ENCODE results near the gene KCNK5.

KCNK5 gene

DNA sequence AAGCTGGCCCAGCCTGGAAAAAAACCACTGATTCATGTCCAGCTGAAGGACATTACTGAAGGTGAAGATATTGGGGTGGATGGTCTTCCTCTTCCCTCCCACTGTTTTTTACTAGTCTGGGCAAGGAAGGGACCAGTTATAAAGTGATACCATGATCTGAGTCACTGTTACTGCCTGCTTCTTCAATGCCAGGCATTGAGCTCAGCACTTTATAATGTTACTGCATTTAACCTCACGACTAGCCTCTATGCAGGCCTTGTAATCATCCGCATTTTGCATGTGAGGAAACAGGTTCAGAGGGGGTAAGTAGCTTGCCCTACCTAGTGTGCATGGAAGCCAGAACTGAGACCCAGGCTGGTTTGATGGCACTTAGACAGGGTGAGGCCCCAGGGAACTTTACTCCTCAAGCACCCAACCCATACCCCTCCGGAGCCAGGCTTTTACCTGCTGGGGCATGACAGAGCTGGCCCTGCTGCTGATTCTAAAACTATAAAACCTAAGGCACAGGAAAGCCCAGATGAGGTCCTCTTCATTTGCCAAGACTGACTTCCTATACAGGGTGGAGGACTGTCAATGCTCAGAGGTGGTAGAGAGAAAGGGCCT, 11.0 kb upstream of the KCNK5 start:
- DNase-seq (ENCODE audit: low read depth in 2 of 2): no peak

DNA sequence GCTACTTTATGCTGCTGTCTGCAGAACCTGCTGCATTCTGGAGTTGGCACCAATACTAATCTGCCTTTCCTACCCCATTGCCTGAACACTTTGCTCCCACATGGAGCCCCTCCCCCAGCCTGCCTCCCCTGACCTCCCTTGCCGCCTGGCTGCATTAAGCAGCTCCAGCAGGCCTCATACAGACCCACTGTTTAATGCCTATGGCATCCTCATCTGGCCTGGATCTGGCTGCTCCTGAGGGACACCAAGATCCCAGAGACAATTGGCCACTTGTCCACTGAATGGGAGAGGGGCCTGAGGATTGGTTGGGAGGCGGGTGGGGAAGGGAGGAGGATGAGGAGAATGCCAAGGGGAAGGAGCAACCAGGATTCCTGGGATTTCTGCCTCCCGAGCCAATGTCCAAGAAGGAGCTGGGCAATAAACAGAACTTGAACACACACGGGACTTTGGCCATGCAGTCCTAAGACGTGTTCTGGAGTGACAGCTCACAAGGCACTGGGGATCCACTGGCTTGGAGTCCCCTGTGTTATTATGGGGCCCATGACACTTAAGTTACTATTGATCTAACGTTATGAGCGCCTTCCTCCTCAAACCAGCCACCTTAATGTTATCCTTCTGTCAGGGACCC, 10.4 kb upstream of the KCNK5 start:
- no peak for DNase-seq (ENCODE audit: low read depth in 2 of 2)

DNA sequence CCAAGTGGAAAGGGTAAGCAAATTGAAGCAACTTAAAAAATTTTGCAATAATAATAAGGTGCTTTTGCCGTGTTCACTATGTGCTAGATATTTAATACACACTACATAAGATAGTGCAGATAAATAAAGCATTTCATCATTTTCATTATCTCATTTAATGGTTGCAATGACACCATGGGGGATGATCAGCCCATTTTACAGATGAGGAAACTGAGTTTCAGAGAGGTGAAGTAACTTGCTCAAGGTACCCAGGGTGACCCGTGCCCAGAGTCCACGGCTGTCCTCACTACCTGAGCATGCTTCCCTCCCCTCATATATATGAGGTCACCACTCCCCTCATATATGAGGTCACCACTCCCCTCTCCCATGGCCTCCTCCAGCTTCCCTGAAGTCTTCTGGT, 7.5 kb upstream of the KCNK5 start:
- DNase-seq (ENCODE audit: low read depth in 2 of 2): no peak

DNA sequence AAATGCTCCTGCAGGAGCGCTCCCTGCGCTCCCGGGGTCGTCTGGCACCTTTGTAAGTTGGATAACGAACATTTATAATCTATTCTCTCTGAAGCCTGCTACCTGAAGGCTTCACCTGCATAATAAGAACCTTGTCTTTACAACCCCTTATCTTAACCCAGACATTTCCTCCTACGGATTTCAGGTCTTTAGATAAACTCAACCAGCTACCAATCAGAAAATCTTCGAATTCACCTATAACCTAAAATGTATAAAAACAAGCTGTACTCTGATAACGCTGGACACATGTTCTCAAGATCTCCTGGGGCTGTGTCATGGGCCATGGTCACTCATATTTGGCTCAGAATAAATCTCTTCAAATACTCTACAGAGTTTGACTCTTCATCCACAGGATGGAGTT, 4.1 kb upstream of the KCNK5 start:
- DNase-seq (ENCODE audit: low read depth in 2 of 2): no peak

DNA sequence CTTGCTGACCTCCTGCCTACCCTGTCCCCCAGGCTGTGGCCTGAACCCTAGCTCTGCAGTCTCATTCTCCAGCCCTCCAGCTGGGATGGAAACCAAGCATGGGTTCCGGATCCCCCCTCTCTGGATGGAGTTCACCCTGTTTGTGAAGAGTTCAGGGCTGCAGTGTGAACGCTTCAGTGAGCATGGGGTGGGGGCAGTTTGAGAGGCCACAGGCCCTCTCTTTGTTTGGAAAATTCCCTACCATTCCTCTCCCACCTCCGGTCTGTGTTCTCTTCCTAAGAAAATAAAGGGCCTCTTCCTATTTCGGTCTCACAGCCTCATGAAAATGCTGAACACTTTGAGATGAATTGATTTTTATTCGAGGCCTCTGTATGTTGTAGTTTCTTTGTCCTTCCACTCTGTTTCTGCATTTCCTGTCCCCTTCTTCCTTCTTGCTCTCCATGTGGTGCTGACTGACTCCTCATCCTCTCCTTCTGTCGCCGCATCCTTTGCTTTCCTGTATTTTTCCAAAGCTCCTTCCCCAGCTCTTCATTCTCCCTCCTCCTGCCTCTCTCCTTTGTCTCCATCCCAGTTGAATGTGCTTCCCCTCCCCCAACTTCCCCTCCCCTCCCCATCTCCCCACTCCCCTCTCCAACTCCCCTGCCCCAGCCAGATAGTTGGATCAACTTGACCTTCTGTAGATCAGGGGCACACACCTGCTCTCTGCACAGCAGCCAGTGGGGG, 2.4 kb upstream of the KCNK5 start:
- DNase-seq (ENCODE audit: low read depth in 2 of 2): no peak

DNA sequence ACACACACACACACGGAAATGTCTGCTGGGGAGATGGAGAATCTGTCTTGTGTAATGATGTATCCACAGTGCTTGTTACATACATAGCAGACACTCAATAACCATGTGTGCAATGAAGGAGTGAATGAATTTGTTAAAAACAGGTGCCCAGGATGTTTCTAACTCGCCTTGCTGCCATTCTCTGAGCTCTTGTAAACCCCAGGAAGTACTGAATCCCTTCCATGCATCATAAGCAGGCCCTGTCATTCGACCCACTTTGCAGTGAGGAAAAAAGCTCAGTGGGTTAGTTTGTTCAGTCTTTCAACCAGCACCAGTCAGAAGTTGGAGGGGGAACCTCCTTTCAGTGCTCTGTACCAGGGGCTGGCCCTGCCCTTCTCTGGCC, 1.4 kb upstream of the KCNK5 start:
- DNase-seq (ENCODE audit: low read depth in 2 of 2): no peak

DNA sequence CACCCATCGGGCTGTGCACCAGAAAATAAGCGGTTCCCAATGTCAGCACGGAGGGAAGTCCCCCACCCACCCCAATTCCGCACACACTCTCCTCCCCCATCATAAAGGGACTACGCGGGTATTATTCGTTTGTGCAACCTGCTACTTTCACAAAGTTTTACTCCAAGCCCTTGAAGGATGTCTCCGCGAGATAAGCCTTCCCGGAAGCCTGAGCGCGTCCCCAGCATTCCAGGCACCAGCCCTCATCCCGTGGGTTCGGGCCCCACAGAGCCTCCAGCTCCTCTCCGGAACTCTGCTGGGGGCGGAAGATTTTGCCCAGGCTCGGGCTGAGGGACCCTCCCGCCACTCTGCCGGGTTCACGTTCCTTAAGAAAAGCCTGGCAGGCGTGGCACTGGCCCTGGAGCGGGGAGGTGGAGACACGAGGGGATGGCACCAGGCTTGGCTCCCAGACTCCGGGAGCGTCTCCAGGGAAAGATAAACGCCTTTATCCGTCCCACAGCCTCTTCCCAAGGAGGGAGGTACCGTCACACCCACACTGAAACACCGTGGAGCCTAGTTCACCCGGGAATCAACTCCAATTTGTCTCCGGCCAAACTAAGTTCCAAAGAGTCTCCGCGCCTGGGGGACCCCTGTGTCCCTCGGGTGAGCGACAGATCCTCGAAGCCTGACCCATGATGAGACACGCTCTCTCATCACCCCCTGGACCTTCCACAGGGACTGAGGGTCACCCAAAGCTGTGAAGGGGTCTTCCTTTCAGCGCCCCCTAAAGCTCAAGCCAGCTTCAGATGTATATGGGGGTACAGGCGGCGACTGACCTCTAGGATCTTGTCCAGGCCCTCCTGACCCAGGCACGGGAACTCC, 934 bp downstream of the KCNK5 start:
- no peak for DNase-seq (ENCODE audit: low read depth in 2 of 2)

DNA sequence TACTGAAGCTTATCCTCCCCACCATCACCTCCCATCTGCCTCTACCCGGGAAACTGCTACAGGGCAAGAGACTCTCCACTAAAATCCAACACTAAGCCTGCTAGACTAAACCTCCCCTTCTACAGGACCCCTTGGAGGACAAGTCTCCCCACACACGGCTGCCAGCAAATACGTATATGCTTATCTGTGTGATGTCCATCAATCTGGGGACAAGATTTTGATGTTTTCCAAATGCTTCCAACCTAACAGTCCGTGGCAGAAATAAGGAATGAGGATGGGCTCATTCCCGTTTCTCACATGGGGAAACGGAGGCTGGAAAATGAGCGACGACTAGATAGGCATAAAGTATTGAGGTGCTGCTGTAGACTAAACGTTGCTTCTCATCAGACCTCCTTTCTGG, 1.8 kb downstream of the KCNK5 start:
- no peak for DNase-seq (ENCODE audit: low read depth in 2 of 2)

DNA sequence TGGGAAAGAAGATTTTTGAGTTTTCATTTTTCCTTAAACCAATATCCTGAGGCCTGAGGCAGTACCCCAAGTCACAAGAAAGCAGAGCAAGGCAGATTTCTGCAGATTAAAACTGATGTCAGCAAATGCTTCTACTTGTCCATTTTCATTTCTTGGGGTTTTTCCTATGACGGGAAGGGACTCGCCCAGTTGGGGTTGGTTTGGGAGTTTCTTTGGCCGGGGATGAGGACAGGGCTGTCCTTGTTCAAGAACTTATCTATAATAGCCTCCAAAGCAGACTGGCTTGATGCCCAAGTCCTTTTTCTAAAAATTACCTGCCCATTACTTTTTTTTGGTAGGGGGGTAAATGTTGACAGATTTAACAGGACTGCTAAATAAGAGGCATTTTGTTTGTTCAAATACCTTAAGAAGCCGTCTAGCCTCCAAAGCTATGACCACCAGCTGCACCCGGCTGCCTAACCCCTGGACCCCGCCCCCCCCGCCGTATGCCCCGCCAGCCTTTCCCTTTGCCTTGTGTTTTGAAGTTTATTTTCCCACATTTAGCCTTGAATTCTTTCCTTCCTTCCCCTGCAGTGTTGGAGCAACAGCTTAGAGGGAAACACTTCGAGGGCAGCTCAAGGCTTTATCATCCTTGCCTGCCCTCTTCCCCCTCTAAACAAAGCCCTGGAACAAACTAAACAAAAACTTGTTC, 2.5 kb downstream of the KCNK5 start:
- no peak for DNase-seq (ENCODE audit: low read depth in 2 of 2)

DNA sequence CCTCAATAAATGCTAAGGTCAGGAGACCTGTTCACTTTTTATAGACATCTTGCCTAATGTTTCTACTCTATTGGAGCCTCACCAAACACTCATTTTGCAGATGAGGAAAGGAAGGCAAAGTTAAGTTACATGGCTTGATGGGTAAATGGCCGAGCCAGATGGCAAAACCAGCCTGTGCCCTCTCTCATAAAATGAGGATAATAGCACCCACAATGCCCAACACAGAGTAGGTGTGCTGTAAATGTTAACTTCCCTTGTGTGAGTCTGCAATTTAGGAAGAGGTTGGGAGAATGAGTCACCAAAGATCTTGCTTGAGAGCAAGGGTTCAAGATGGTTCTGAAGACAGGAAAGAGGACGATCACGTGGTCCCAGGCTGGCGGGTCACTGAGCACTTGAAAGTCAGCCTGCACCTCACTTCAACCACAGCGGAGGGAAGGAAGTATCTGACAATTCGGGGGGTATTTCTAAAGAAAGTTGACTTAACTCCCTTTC, 3.3 kb downstream of the KCNK5 start:
- DNase-seq (ENCODE audit: low read depth in 2 of 2): peak in 1 of 2 donors; percentile 8

DNA sequence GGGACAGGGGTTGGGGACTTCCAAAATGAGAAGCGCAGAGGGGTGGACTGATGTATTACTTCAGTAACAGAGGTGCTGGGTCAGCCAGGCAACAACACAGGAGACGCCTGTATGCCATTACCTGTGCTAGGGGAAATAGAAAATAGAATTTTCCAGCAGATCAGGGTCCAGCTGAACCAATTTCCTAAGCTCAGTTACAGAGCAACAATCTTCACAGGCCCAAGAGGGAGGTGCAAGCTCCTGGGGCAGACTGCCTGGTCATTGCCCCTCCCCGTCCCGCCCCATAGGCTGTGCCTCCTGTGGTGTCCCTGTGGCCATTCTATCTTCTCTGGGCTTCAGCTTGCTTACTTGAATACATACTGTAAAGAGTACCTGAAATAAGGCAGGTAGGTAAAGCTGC, 3.7 kb downstream of the KCNK5 start:
- no peak for DNase-seq (ENCODE audit: low read depth in 2 of 2)

DNA sequence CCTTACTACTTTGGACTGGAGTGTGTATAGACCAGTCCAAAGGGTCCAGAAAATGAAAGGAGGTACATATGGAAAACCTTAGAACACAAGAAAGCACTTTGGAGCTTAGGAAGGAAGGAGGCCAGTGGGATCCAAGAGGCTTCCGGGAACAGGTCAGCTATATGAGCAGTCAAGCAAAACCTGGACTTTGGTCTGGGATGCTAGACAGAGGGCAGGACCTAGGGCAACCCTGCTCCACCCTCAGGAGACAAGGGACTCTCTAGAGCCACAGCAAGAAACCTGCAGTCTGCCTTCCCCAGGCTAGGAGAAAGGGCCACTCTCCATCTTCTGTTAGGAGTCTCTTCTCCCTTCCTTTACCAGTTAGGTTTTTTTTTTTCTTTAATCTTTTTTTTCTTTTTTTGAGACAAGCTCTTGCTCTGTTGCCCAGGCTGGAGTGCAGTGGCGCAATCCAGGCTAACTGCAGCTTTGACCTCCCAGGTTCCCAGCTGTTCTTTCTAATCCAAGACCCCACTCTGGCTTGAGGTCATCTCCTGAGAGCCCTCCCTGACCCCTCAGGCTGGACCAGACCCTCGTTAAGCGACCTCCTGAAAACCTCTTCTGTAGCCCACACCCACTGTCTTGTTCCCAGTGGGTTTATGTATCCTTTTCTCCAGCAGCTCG, 4.6 kb downstream of the KCNK5 start:
- DNase-seq (ENCODE audit: low read depth in 2 of 2): no peak

DNA sequence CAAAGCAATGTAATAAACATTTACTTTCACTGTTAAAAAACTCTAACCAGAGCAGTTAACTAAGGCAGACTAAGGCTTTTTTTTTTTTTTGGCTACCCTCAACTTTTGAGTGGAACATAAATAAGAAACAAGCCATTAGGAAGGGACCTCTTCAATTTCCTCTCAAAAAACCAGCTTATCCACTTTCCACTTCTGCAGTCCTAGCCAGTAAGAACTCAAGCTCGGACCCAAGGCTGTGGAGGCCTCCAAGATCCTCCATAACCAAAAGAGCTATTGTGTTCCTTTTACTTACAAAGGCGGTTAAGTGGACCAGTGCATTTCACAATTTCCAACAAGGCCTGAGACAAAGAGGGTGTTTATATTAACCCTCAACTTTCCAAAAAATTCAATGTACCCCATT, 5.3 kb downstream of the KCNK5 start:
- DNase-seq (ENCODE audit: low read depth in 2 of 2): no peak

DNA sequence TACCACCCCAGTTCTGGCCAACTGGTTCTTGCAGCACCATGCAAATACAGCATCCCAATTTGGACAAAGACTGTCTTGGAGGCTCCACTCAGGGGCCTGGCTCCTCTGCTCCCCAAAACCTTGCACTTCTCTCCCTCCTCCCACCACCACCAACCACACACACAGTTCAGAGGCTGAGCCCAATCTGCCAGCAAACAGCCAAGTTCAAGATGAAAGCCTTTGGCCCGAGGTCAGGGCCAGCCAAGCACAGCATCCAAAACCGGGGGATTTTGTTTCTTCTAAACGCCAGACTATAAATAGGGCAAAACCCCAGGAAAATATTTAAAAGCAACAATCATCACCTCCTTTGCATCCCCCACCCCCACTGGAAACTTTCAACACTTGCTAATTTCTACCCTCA, 5.7 kb downstream of the KCNK5 start:
- DNase-seq (ENCODE audit: low read depth in 2 of 2): no peak

DNA sequence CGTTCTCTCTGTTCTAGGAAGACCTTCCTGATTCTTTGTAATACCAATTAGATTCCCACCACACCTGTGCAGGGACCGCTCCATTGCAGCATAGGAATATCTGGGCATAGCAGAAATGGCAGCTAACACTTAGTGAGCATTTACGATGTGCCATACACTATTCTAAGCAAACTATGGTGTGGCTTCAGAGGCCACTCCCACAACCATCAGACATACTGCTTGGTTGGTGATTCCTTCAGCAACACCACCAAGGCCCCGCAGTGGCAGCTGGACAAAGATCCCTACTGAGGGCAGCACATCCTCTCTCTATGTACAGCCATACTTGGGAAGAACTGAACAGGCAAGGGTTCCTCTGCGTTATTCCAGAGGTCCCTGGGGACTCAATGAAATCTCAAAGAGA, 6.2 kb downstream of the KCNK5 start:
- DNase-seq (ENCODE audit: low read depth in 2 of 2): no peak

DNA sequence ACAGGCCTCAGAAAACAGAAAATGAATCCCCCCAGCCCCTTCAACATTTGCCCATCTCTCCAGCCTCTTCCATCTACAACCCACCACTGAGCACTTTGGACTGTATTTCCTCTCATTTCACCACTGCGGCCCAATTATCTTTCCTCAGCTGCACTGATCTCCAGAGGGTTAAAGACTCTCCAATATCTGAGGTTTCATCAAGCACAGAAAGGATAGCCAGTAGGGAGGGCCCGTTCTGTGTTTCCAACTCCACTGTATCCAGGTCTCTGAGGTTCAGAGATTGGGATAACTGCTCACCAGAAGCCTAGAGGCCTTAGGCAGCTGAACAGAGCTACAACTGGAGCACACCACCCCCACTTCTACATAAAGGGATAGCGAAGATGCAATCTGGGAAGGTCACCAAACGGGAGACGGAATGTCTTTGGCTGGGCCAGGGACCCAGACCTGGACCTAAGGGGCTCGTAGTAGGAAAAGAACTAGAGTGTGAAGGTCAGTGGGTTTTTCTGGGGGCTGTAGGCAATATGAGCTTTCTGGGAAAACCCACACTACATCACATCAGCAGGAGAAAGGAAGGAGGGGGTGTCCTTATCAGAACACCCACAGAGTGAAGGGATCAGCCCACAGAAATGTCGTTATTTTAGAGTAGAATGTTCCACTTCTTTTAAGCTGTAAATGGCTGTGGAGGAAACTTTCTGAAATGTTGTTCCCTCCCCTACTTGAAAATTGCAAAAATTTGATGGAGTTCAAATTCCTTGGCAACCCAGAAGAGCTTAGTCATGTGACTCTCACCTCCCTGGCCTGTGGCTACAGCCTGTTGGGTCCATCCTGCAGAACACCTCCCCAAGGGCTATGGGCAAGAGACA, 7.3 kb downstream of the KCNK5 start:
- DNase-seq (ENCODE audit: low read depth in 2 of 2): no peak

DNA sequence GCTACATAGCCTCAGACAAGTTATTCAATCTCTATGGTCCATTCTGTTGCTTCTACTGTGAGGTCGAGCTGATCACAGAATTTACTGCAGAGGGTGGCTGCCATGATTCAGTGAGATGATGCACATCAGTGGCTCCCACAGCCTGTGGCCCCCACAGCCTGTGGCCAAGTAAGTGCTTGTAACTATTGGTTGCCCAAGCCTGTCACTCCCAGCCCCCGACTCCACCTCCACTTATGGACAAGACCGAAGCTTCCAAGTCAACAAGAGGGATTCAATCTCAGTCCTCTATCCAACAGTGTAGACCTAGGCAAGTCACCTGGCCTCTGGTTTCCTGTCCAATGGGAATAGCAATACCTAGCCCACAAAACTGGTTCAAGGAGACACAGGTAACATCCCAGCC, 8.2 kb downstream of the KCNK5 start:
- DNase-seq (ENCODE audit: low read depth in 2 of 2): no peak

DNA sequence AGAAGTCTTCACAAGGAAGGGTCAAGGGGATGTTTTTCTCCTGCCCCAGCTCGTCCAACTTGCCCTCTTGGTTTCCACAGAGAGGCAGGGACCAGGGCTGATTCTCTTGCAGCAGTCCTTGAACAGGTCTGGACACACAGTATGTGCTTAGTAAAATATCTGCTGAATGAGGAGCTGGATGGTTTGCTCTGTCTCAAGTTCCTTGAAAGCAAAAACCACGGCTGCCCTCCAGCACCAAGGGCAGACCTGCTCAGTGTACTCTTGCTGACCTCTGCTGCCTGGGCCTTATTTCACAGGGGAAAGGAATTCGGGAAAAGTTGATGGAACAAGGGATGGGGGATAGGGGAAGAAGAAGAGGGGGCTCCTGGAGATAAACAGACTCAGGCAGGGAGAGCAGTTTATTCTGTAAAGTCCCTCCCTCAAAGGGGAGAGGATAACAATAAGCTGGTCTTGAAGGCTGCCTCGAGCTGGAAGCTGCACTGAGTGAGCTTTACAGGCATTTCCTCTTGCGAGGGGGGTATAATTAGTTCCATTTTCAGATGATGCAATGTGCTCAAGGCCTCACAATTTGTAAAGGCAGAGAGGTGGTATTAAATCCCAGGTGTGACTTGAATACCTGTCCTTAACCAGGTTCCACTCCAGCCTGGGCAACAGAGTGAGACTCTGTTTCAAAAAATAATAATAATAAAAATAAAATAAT, 10.3 kb downstream of the KCNK5 start:
- DNase-seq (ENCODE audit: low read depth in 2 of 2): no peak

DNA sequence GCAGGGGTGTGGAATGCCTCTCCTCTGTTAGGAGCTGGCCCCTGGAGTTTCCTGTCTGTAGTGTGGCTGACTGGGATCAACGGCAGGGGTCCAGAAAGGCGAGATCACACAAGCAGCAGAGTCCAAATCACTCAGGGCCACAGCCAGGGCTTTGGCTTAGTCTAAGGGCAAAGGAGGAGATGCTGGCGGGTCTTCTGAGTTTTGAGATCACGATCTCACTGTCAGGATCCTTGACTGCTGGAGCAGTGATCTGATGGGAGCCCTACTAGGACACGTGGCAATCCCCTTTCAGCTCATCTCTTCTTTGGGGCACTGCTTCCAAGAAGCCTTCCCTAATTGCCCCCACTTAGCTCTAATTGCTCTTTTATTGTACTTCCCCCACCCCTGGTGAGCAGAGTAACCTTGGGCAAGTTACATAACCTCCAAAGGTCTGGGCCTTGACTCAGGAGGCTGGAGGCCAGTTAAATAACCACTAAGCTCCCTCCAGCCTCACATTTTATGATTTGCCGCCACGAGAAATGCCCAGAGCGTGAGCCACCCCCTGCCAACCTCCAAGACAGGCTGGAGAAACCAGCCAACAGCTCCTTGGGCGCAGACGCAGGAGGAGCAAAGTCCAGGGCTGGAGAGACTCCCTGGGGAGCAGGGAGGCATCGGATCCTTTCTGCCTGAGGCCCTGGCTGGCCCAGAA, 12.0 kb downstream of the KCNK5 start:
- DNase-seq (ENCODE audit: low read depth in 2 of 2): no peak

All from stimulated activated CD8-positive, alpha-beta memory T cell treated with anti-CD3 and anti-CD28 coated beads, Interleukin-2, amount 100 ng/mL, for 1 hour (primary cell).